K562 (cell line): ENCODE measurements around the gene FADS1. TPM values are rescaled to one million over a fixed set of nuclear protein-coding genes. Genes with fewer than 3 reads are reported as not detected.
A peak's percentile ranks its signal among the peaks of the same experiment; 100 is the strongest.

Experiments used
- CCNT2 ChIP-seq: IDR thresholded peaks from 2 replicates; pipeline ENCODE4 v1.6.1; 2011; ENCODE audit warnings: borderline replicate concordance, low read depth, mild to moderate bottlenecking, moderate library complexity, mixed read lengths, low read length; ENCODE audit not compliant: insufficient read length; ENCODE audit errors: extremely low read depth
- HMBOX1 ChIP-seq: sonication (generic); IDR thresholded peaks from 2 replicates; pipeline ENCODE4 v1.6.1; 2016
- HMG20A ChIP-seq: fragments of 450-650 bp; formaldehyde crosslinking; conservative IDR thresholded peaks from 2 replicates; pipeline ENCODE4 v1.4.0; 2020; ENCODE audit warnings: mild to moderate bottlenecking, mixed read lengths
- KLF10 ChIP-seq: fragments of 250-450 bp; sonication (Bioruptor Pico); IDR thresholded peaks from 2 replicates; pipeline ENCODE4 v1.6.1; 2021; ENCODE audit warnings: matching md5 sums
- MCM3 ChIP-seq: fragments of 450-650 bp; IDR thresholded peaks from 2 replicates; pipeline ENCODE4 v1.6.1; 2016
- NFYB ChIP-seq: IDR thresholded peaks from 2 replicates; pipeline ENCODE4 v1.6.1; 2011; ENCODE audit warnings: mild to moderate bottlenecking, moderate library complexity; ENCODE audit not compliant: insufficient read length; ENCODE audit errors: extremely low read depth
- NKRF ChIP-seq: fragments of 450-650 bp; IDR thresholded peaks from 2 replicates; pipeline ENCODE4 v1.6.1; 2016; ENCODE audit warnings: borderline replicate concordance
- NR3C1 ChIP-seq: sonication (generic); formaldehyde crosslinking; IDR thresholded peaks from 2 replicates; pipeline ENCODE4 v1.8.1; 2022; ENCODE audit warnings: missing genetic modification reagents
- RBM15 ChIP-seq: fragments of 200-400 bp; formaldehyde crosslinking; IDR thresholded peaks from 2 replicates; pipeline ENCODE4 v1.6.1; 2018; ENCODE audit warnings: mild to moderate bottlenecking, low read length, moderate library complexity; ENCODE audit not compliant: insufficient read depth
- RBM39 ChIP-seq: fragments of 200-400 bp; formaldehyde crosslinking; optimal IDR thresholded peaks from 2 replicates; pipeline ENCODE3; 2018; ENCODE audit warnings: low read depth, low read length
- TBL1XR1 ChIP-seq, 2 experiments: IDR thresholded peaks; 2 replicates each; pipeline ENCODE4 v1.6.1; 2012; ENCODE audit warnings: improper control_type of control experiment in 2 of 2, low read length in 2 of 2, mild to moderate bottlenecking in 1 of 2
- THRA ChIP-seq: fragments of 450-650 bp; IDR thresholded peaks from 2 replicates; pipeline ENCODE4 v1.6.1; 2017; ENCODE audit warnings: mild to moderate bottlenecking, moderate library complexity
- TOE1 ChIP-seq, 2 experiments: fragments of 450-650 bp in 1 of 2; sonication (generic) in 1 of 2; formaldehyde crosslinking in 1 of 2; IDR thresholded peaks; 2 replicates each; pipeline versions ENCODE4 v1.7.1 to v1.8.0; 2016 to 2022; ENCODE audit warnings: borderline replicate concordance in 2 of 2, mild to moderate bottlenecking in 2 of 2, antibody characterized with exemption in 1 of 2, inconsistent platforms in 1 of 2, low read depth in 1 of 2, missing genetic modification reagents in 1 of 2, moderate library complexity in 1 of 2
- ZBTB8A ChIP-seq: fragments of 450-650 bp; IDR thresholded peaks from 2 replicates; pipeline ENCODE4 v1.6.1; 2018; ENCODE audit warnings: mild to moderate bottlenecking, moderate library complexity; ENCODE audit not compliant: partially characterized antibody
- ZNF282 ChIP-seq: sonication (generic); formaldehyde crosslinking; IDR thresholded peaks from 2 replicates; pipeline ENCODE4 v1.8.1; 2023; ENCODE audit warnings: missing genetic modification reagents
- polyA plus RNA-seq, 8 experiments: library from polyadenylated mRNA; depleted of rRNA in 4 of 8; stranded (reverse) in 5 of 8; unstranded in 3 of 8; fragments of >200 nt; fragmentation: Nextera tagmentation in 2 of 8; fragmentation: Illumina TruSeq in 1 of 8; extraction: Ambion mirVana in 2 of 8; extraction: Trizol in 1 of 8; gene quantifications; 2 replicates each; pipeline versions ENCODE4 v1.2.1 to v1.2.3, GENCODE V29; 2011 to 2014; ENCODE audit warnings: inconsistent platforms in 1 of 8, missing spikeins in 1 of 8
- total RNA-seq, 7 experiments: library from RNA; depleted of rRNA in 6 of 7; stranded (reverse); fragments of >200 nt in 6 of 7; fragmentation: Illumina TruSeq in 2 of 7; extraction: Trizol in 2 of 7; gene quantifications; 2 replicates each; pipeline versions ENCODE4 v1.2.1 to v1.2.3, GENCODE V29; 2011 to 2021; ENCODE audit warnings: low replicate concordance in 1 of 7
- TF ChIP-seq, protein P1 (sequence below), 3 experiments: IDR thresholded peaks in 2 of 3; conservative IDR thresholded peaks in 1 of 3; 2 replicates each; pipeline ENCODE4 v1.5.1; 2011 to 2012; ENCODE audit warnings: low read length in 3 of 3, mild to moderate bottlenecking in 3 of 3, control low read depth in 2 of 3, improper control_type of control experiment in 1 of 3, inconsistent platforms in 1 of 3, low read depth in 1 of 3, mixed read lengths in 1 of 3, moderate library complexity in 1 of 3; ENCODE audit not compliant: insufficient read depth in 2 of 3
- TF ChIP-seq, protein P2 (sequence below): fragments of 450-650 bp; formaldehyde crosslinking; IDR thresholded peaks from 2 replicates; pipeline ENCODE4 v1.4.0; 2022; ENCODE audit warnings: missing genetic modification characterization

The FADS1 gene
- total and polyA plus RNA-seq, 9 of the 15 experiments (the other 6 are each of a cell fraction or from before 2014, with no cell fraction given): 110 to 864 (median 364) TPM

DNA sequence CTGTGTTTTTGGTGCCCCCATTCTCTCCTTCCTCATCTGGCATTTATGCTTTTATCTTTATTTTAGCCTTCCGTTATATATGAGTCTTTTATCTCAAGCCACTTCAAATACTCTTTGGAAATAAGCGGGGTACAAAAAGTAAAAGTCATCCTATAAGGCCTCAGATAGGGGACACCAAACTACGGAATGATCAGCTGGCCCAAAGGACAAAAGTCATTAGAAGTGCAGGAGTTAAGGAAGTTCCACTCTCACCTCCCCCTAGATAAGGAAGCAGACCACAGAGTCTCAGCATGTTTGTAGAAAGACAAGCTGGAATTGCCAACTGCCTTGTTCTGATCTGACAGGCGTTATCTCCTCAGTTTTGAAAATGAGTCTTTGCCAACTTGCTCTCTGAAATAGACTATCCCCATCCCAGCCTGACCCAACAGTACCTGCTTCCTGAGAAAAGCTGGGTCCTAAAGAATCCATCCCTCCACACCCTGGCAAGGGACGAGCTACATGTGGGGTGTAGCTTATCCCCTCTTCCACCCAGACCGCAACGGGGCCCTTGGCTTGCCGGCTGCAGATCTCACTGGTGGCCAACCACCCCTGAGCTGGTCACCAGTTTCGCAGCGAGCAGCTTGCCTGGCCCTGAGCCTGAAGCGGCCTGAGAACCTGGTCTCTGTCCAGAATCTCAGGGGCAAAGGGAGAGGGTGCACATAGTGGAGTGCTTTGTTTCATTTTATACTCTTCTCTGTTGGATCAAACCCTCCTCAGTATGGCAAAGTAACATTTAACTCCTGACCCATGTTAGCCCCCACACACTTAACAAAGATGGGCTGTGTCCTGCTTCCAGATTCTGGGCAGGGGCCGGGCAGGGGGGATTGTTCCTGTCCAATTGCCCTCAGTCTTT, 25.1 kb upstream of the FADS1 start (continued):
- TF ChIP-seq NR3C1 (no peak), NFYB (no peak), TOE1 (IDR thresholded peaks at IDR 0.05; ENCODE audit: borderline replicate concordance) (peak; percentile 66; the same call in 1 of the 2 replicates), TOE1 (CRISPR knock-in tag; IDR thresholded peaks at IDR 0.05; ENCODE audit: borderline replicate concordance, low read depth) (no peak), KLF10 (CRISPR knock-in tag) (0 out of 2 replicates have a peak, but pooled peaks have one; percentile 17), HMG20A (CRISPR knock-in tag) (no peak), TBL1XR1 (IDR thresholded peaks at IDR 0.05; ENCODE audit: low read length in 2 of 2) (peak in 1 of 2 experiments; percentile 91; a peak in 3 of 4 replicates), RBM39 (no peak), ZBTB8A (no peak), RBM15 (no peak), MCM3 (no peak), HMBOX1 (peak; percentile 83), THRA (no peak), CCNT2 (peak; percentile 91), ZNF282 (CRISPR knock-in tag) (no peak), NKRF (no peak)
- TF ChIP-seq, protein P1, sequence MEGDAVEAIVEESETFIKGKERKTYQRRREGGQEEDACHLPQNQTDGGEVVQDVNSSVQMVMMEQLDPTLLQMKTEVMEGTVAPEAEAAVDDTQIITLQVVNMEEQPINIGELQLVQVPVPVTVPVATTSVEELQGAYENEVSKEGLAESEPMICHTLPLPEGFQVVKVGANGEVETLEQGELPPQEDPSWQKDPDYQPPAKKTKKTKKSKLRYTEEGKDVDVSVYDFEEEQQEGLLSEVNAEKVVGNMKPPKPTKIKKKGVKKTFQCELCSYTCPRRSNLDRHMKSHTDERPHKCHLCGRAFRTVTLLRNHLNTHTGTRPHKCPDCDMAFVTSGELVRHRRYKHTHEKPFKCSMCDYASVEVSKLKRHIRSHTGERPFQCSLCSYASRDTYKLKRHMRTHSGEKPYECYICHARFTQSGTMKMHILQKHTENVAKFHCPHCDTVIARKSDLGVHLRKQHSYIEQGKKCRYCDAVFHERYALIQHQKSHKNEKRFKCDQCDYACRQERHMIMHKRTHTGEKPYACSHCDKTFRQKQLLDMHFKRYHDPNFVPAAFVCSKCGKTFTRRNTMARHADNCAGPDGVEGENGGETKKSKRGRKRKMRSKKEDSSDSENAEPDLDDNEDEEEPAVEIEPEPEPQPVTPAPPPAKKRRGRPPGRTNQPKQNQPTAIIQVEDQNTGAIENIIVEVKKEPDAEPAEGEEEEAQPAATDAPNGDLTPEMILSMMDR (IDR thresholded peaks at IDR 0.05 in 2 of 3, conservative IDR thresholded peaks at IDR 0.05 in 1 of 3; ENCODE audit: insufficient read depth in 2 of 3, low read depth in 1 of 3, low read length in 3 of 3): no peak
- TF ChIP-seq, protein P2, sequence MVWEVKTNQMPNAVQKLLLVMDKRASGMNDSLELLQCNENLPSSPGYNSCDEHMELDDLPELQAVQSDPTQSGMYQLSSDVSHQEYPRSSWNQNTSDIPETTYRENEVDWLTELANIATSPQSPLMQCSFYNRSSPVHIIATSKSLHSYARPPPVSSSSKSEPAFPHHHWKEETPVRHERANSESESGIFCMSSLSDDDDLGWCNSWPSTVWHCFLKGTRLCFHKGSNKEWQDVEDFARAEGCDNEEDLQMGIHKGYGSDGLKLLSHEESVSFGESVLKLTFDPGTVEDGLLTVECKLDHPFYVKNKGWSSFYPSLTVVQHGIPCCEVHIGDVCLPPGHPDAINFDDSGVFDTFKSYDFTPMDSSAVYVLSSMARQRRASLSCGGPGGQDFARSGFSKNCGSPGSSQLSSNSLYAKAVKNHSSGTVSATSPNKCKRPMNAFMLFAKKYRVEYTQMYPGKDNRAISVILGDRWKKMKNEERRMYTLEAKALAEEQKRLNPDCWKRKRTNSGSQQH (CRISPR knock-in tag): no peak
